Fibroblast of lung (primary cell): ENCODE data around the gene KRT76. TPM values are rescaled to one million over a fixed set of nuclear protein-coding genes. Genes with fewer than 3 reads are reported as not detected.

Source experiments
- DNase-seq, 2 donors: peaks; one replicate each; pipeline versions ENCODE4 v3.0.0 to v3.0.0-alpha.2; 2010; ENCODE audit warnings: low read depth in 2 of 2
- H2AFZ ChIP-seq: 2 replicates; pipeline ENCODE4 v1.5.1; 2012; ENCODE audit warnings: low read length, control low read depth, inconsistent platforms
- H3K27ac ChIP-seq: 2 replicates; pipeline ENCODE4 v1.5.1; 2011; ENCODE audit warnings: low read length, control low read depth; ENCODE audit not compliant: insufficient read depth
- H3K27me3 ChIP-seq: 2 replicates; pipeline ENCODE4 v1.5.1; 2011; ENCODE audit warnings: mild to moderate bottlenecking, low read length; ENCODE audit not compliant: control insufficient read depth, insufficient read depth
- H3K36me3 ChIP-seq: 2 replicates; pipeline ENCODE4 v1.5.1; 2011; ENCODE audit warnings: low read length; ENCODE audit not compliant: control insufficient read depth, insufficient read depth
- H3K4me1 ChIP-seq: 2 replicates; pipeline ENCODE4 v1.5.1; 2011; ENCODE audit warnings: low read length; ENCODE audit not compliant: control insufficient read depth, insufficient read depth; ENCODE audit errors: extremely low read depth
- H3K4me2 ChIP-seq: 2 replicates; pipeline ENCODE4 v1.5.1; 2011; ENCODE audit warnings: low read length, control low read depth; ENCODE audit not compliant: insufficient read depth; ENCODE audit errors: extremely low read depth
- H3K4me3 ChIP-seq, 4 experiments: fragments of 200-600 bp in 1 of 4; sonication (generic) in 1 of 4; replicated peaks in 1 of 4; 2 replicates each; pipeline ENCODE4 v1.5.1; 2011 to 2016; ENCODE audit warnings: low read length in 4 of 4, low read depth in 3 of 4, mild to moderate bottlenecking in 3 of 4, control low read depth in 2 of 4, inconsistent platforms in 1 of 4, mixed read lengths in 1 of 4; ENCODE audit not compliant: insufficient read depth in 1 of 4; ENCODE audit errors: control extremely low read depth in 1 of 4
- H3K79me2 ChIP-seq: 2 replicates; pipeline ENCODE4 v1.5.1; 2012; ENCODE audit warnings: mild to moderate bottlenecking, low read length, inconsistent platforms; ENCODE audit not compliant: control insufficient read depth, insufficient read depth
- H3K9ac ChIP-seq: 2 replicates; pipeline ENCODE4 v1.5.1; 2011; ENCODE audit warnings: mild to moderate bottlenecking, low read length, control low read depth; ENCODE audit not compliant: insufficient read depth
- H3K9me3 ChIP-seq: 2 replicates; pipeline ENCODE4 v1.5.1; 2012; ENCODE audit warnings: low read depth, low read length; ENCODE audit not compliant: control insufficient read depth, insufficient read depth
- H4K20me1 ChIP-seq: 2 replicates; pipeline ENCODE4 v1.5.1; 2011; ENCODE audit warnings: low read length; ENCODE audit not compliant: control insufficient read depth, insufficient read depth; ENCODE audit errors: extremely low read depth
- CTCF ChIP-seq, 2 donors: IDR thresholded peaks in 1 of 2; conservative IDR thresholded peaks in 1 of 2; 1 replicate in 1 of 2; 2 replicates in 1 of 2; pipeline ENCODE4 v1.5.1; 2011 to 2012; ENCODE audit warnings: low read length in 2 of 2, control low read depth in 1 of 2, inconsistent platforms in 1 of 2, low read depth in 1 of 2, mild to moderate bottlenecking in 1 of 2
- EZH2 ChIP-seq: IDR thresholded peaks from 2 replicates; pipeline ENCODE4 v1.5.1; 2012; ENCODE audit warnings: low read length, control low read depth, mild to moderate bottlenecking; ENCODE audit errors: missing control alignments
- polyA plus RNA-seq, 2 donors: library from polyadenylated mRNA; depleted of rRNA in 1 of 2; stranded (reverse) in 1 of 2; unstranded in 1 of 2; fragments of >200 nt; gene quantifications; 2 replicates each; pipeline ENCODE4 v1.2.1, GENCODE V29; 2011 to 2012; ENCODE audit warnings: missing spikeins in 1 of 2
- total RNA-seq: library from RNA; depleted of rRNA; stranded (reverse); fragments of >200 nt; gene quantifications from 2 replicates; pipeline ENCODE4 v1.2.1, GENCODE V29; 2014

KRT76 gene
- total and polyA plus RNA-seq, 2 donors (not counting 1 experiment from before 2014, with no cell fraction given) = not detected

DNA sequence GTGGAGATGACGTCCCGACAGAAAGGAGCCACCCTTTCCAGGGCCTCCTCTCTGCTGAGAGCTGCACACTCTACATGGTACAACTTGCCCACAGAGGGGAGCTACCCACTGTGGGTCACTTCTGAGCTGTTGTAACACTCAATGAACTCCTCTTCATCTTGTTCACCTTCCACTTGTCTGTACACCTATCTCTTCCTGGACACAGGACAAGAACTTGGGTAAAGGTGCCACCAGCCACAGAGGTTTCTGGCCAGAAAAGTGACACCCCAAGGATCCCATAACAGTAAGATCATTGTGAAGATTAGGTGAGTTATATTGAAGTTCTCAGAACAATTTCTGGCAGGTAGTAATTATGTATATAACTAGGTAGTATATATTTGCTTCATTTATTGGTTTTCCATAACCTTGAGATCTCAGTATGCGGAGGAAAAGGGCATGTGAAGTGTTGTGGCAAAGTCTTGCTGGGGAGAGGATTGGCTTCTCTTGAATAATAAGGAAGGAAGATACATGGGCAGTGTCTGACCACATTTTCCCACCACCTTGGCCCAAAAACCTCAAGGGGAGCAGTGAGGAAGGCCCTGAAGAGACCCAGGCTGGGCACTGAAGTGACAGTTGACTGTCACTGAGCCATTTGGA is 34.2 kb downstream of the KRT76 start:
- Histone ChIP-seq H2AFZ (no peak overlapping the region), H3K36me3 (no peaks in the 10 kb centered on the region), H3K9ac (no peak overlapping the region), H4K20me1 (no peaks in the 10 kb centered on the region), H3K9me3 (no peaks in the 10 kb centered on the region), H3K4me3 (no peak overlapping the region), H3K27ac (no peak overlapping the region), H3K4me2 (no peak overlapping the region), H3K79me2 (no peaks in the 10 kb centered on the region), H3K27me3 (no peaks in the 10 kb centered on the region), H3K4me1 (no peaks in the 10 kb centered on the region)
- no peak for TF ChIP-seq CTCF (conservative IDR thresholded peaks at IDR 0.05 in 1 of 2, IDR thresholded peaks at IDR 0.05 in 1 of 2; ENCODE audit: low read depth in 1 of 2, low read length in 2 of 2)
- no peak for TF ChIP-seq EZH2
- DNase-seq = no peak

GRCh38 chr12:52742196-52742580 is 35.0 kb downstream of the KRT76 start:
- H3K36me3 ChIP-seq = no peaks in the 10 kb centered on the region
- H3K4me3 ChIP-seq = no peak overlapping the region
- H3K9me3 ChIP-seq = no peaks in the 10 kb centered on the region
- no peak overlapping the region for H3K4me2 ChIP-seq
- no peak overlapping the region for H3K27ac ChIP-seq
- H3K79me2 ChIP-seq = no peaks in the 10 kb centered on the region
- no peaks in the 10 kb centered on the region for H4K20me1 ChIP-seq
- no peak overlapping the region for H2AFZ ChIP-seq
- no peak for TF ChIP-seq CTCF (conservative IDR thresholded peaks at IDR 0.05 in 1 of 2, IDR thresholded peaks at IDR 0.05 in 1 of 2; ENCODE audit: low read depth in 1 of 2, low read length in 2 of 2)
- TF ChIP-seq EZH2 = no peak
- no peaks in the 10 kb centered on the region for H3K4me1 ChIP-seq
- no peak overlapping the region for H3K9ac ChIP-seq
- no peaks in the 10 kb centered on the region for H3K27me3 ChIP-seq
- no peak for DNase-seq

- H3K27me3 ChIP-seq = no peaks in the 10 kb centered on the region
- no peaks in the 10 kb centered on the region for H4K20me1 ChIP-seq
- H3K27ac ChIP-seq = no peak overlapping the region
- no peaks in the 10 kb centered on the region for H3K9me3 ChIP-seq
- no peak overlapping the region for H2AFZ ChIP-seq
- no peaks in the 10 kb centered on the region for H3K4me1 ChIP-seq
- no peaks in the 10 kb centered on the region for H3K79me2 ChIP-seq
- no peak overlapping the region for H3K4me2 ChIP-seq
- H3K4me3 ChIP-seq = no peak overlapping the region
- H3K36me3 ChIP-seq = no peaks in the 10 kb centered on the region
- TF ChIP-seq CTCF (conservative IDR thresholded peaks at IDR 0.05 in 1 of 2, IDR thresholded peaks at IDR 0.05 in 1 of 2; ENCODE audit: low read depth in 1 of 2, low read length in 2 of 2) (no peak), EZH2 (no peak)
- DNase-seq = peak; percentile 49 to 50
- H3K9ac ChIP-seq = no peak overlapping the region
These were observed 35.6 kb downstream of the KRT76 start for GRCh38 chr12:52741375-52742195.
